ENCODE results near the gene HSPA12B.

- TF ChIP-seq ZNF512 (CRISPR knock-in tag; IDR thresholded peaks at IDR 0.05; ENCODE audit: borderline replicate concordance), result no peak
- TF ChIP-seq CTCF (IDR thresholded peaks at IDR 0.05), result no peak
- TF ChIP-seq, protein P1, sequence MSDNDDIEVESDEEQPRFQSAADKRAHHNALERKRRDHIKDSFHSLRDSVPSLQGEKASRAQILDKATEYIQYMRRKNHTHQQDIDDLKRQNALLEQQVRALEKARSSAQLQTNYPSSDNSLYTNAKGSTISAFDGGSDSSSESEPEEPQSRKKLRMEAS (CRISPR knock-in tag; IDR thresholded peaks at IDR 0.05), result peak; percentile 43
- TF ChIP-seq ATF3 (CRISPR knock-in tag; conservative IDR thresholded peaks at IDR 0.05), result no peak
- peak; percentile 45; the same call in 1 of the 2 replicates for TF ChIP-seq SP1 (CRISPR knock-in tag; conservative IDR thresholded peaks at IDR 0.05)
- TF ChIP-seq JUN (CRISPR knock-in tag; IDR thresholded peaks at IDR 0.05), result no peak
- no peak for TF ChIP-seq GRHL2 (CRISPR knock-in tag; IDR thresholded peaks at IDR 0.05; ENCODE audit: insufficient replicate concordance, severe bottlenecking)
Measured at GRCh38 chr20:3744806-3745685, 12.6 kb downstream of the HSPA12B start.
